K562 (cell line): ENCODE results near the gene PNPO. TPM values are rescaled to one million over a fixed set of nuclear protein-coding genes. Genes with fewer than 3 reads are reported as not detected.
A peak's percentile ranks its signal among the peaks of the same experiment; 100 is the strongest.

Experiments used
- CBFA2T2 ChIP-seq: fragments of 450-650 bp; conservative IDR thresholded peaks from 2 replicates; pipeline ENCODE4 v1.6.1; 2017; ENCODE audit warnings: mild to moderate bottlenecking
- MAFG ChIP-seq: fragments of 450-650 bp; conservative IDR thresholded peaks from 2 replicates; pipeline ENCODE4 v1.6.1; 2016; ENCODE audit warnings: missing genetic modification characterization, missing compliant biosample characterization
- NCOA6 ChIP-seq: fragments of 450-650 bp; IDR thresholded peaks from 2 replicates; pipeline ENCODE4 v1.6.1; 2017; ENCODE audit warnings: mild to moderate bottlenecking
- NR2C2 ChIP-seq, 2 experiments: fragments of 200-800 bp in 1 of 2; sonication (Bioruptor generic) in 1 of 2; sonication (generic) in 1 of 2; formaldehyde crosslinking in 1 of 2; IDR thresholded peaks; 2 replicates each; pipeline versions ENCODE4 v1.6.1 to v1.8.0; 2016 to 2022; ENCODE audit warnings: mild to moderate bottlenecking in 1 of 2, missing compliant biosample characterization in 1 of 2, missing genetic modification characterization in 1 of 2, missing genetic modification reagents in 1 of 2
- RBM25 ChIP-seq: fragments of 200-400 bp; formaldehyde crosslinking; IDR thresholded peaks from 2 replicates; pipeline ENCODE4 v1.6.1; 2018; ENCODE audit warnings: low read length, low read depth, moderate library complexity; ENCODE audit not compliant: severe bottlenecking
- TSHZ1 ChIP-seq: fragments of 250-450 bp; sonication (Bioruptor Pico); IDR thresholded peaks from 2 replicates; pipeline ENCODE4 v1.4.0; 2020; ENCODE audit warnings: mild to moderate bottlenecking, moderate library complexity
- ZNF24 ChIP-seq: fragments of 450-650 bp; IDR thresholded peaks from 2 replicates; pipeline ENCODE4 v1.6.1; 2016
- ZNF253 ChIP-seq: fragments of 250-450 bp; sonication (Bioruptor Pico); conservative IDR thresholded peaks from 2 replicates; pipeline ENCODE4 v1.6.1; 2021; ENCODE audit warnings: mild to moderate bottlenecking
- ZNF398 ChIP-seq: fragments of 250-450 bp; sonication (Bioruptor Pico); IDR thresholded peaks from 2 replicates; pipeline ENCODE4 v1.8.0; 2021; ENCODE audit warnings: moderate library complexity, mild to moderate bottlenecking, inconsistent platforms
- polyA plus RNA-seq, 8 experiments: library from polyadenylated mRNA; depleted of rRNA in 4 of 8; stranded (reverse) in 5 of 8; unstranded in 3 of 8; fragments of >200 nt; fragmentation: Nextera tagmentation in 2 of 8; fragmentation: Illumina TruSeq in 1 of 8; extraction: Ambion mirVana in 2 of 8; extraction: Trizol in 1 of 8; gene quantifications; 2 replicates each; pipeline versions ENCODE4 v1.2.1 to v1.2.3, GENCODE V29; 2011 to 2014; ENCODE audit warnings: inconsistent platforms in 1 of 8, missing spikeins in 1 of 8
- total RNA-seq, 7 experiments: library from RNA; depleted of rRNA in 6 of 7; stranded (reverse); fragments of >200 nt in 6 of 7; fragmentation: Illumina TruSeq in 2 of 7; extraction: Trizol in 2 of 7; gene quantifications; 2 replicates each; pipeline versions ENCODE4 v1.2.1 to v1.2.3, GENCODE V29; 2011 to 2021; ENCODE audit warnings: low replicate concordance in 1 of 7
- TF ChIP-seq, protein P1 (sequence below): fragments of 250-450 bp; sonication (Bioruptor Pico); IDR thresholded peaks from 2 replicates; pipeline ENCODE4 v1.4.0; 2020
- TF ChIP-seq, protein P2 (sequence below), 2 experiments: fragments of 450-650 bp in 1 of 2; IDR thresholded peaks; 2 replicates each; pipeline ENCODE4 v1.6.1; 2011 to 2017; ENCODE audit warnings: low read depth in 2 of 2, antibody characterized with exemption in 1 of 2, borderline replicate concordance in 1 of 2, low read length in 1 of 2, mild to moderate bottlenecking in 1 of 2, mixed read lengths in 1 of 2; ENCODE audit not compliant: control insufficient read depth in 1 of 2

PNPO gene
- total and polyA plus RNA-seq, 9 of the 15 experiments (the other 6 are each of a cell fraction or from before 2014, with no cell fraction given): 16.6 to 39.0 (median 27.4) TPM

- TF ChIP-seq, protein P1, sequence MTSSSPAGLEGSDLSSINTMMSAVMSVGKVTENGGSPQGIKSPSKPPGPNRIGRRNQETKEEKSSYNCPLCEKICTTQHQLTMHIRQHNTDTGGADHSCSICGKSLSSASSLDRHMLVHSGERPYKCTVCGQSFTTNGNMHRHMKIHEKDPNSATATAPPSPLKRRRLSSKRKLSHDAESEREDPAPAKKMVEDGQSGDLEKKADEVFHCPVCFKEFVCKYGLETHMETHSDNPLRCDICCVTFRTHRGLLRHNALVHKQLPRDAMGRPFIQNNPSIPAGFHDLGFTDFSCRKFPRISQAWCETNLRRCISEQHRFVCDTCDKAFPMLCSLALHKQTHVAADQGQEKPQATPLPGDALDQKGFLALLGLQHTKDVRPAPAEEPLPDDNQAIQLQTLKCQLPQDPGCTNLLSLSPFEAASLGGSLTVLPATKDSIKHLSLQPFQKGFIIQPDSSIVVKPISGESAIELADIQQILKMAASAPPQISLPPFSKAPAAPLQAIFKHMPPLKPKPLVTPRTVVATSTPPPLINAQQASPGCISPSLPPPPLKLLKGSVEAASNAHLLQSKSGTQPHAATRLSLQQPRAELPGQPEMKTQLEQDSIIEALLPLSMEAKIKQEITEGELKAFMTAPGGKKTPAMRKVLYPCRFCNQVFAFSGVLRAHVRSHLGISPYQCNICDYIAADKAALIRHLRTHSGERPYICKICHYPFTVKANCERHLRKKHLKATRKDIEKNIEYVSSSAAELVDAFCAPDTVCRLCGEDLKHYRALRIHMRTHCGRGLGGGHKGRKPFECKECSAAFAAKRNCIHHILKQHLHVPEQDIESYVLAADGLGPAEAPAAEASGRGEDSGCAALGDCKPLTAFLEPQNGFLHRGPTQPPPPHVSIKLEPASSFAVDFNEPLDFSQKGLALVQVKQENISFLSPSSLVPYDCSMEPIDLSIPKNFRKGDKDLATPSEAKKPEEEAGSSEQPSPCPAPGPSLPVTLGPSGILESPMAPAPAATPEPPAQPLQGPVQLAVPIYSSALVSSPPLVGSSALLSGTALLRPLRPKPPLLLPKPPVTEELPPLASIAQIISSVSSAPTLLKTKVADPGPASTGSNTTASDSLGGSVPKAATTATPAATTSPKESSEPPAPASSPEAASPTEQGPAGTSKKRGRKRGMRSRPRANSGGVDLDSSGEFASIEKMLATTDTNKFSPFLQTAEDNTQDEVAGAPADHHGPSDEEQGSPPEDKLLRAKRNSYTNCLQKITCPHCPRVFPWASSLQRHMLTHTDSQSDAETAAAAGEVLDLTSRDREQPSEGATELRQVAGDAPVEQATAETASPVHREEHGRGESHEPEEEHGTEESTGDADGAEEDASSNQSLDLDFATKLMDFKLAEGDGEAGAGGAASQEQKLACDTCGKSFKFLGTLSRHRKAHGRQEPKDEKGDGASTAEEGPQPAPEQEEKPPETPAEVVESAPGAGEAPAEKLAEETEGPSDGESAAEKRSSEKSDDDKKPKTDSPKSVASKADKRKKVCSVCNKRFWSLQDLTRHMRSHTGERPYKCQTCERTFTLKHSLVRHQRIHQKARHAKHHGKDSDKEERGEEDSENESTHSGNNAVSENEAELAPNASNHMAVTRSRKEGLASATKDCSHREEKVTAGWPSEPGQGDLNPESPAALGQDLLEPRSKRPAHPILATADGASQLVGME (CRISPR knock-in tag): no peak
- TF ChIP-seq TSHZ1: no peak
- TF ChIP-seq RBM25: peak; percentile 39
- no peak; the same call in 1 of the 2 replicates for TF ChIP-seq MAFG (tag)
- TF ChIP-seq, protein P2, sequence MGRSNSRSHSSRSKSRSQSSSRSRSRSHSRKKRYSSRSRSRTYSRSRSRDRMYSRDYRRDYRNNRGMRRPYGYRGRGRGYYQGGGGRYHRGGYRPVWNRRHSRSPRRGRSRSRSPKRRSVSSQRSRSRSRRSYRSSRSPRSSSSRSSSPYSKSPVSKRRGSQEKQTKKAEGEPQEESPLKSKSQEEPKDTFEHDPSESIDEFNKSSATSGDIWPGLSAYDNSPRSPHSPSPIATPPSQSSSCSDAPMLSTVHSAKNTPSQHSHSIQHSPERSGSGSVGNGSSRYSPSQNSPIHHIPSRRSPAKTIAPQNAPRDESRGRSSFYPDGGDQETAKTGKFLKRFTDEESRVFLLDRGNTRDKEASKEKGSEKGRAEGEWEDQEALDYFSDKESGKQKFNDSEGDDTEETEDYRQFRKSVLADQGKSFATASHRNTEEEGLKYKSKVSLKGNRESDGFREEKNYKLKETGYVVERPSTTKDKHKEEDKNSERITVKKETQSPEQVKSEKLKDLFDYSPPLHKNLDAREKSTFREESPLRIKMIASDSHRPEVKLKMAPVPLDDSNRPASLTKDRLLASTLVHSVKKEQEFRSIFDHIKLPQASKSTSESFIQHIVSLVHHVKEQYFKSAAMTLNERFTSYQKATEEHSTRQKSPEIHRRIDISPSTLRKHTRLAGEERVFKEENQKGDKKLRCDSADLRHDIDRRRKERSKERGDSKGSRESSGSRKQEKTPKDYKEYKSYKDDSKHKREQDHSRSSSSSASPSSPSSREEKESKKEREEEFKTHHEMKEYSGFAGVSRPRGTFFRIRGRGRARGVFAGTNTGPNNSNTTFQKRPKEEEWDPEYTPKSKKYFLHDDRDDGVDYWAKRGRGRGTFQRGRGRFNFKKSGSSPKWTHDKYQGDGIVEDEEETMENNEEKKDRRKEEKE (IDR thresholded peaks at IDR 0.05; ENCODE audit: borderline replicate concordance in 1 of 2, control insufficient read depth in 1 of 2, low read depth in 2 of 2, low read length in 1 of 2): no peak
- TF ChIP-seq NCOA6: no peak
- TF ChIP-seq ZNF24: no peak
- TF ChIP-seq CBFA2T2: no peak
- no peak for TF ChIP-seq ZNF398 (CRISPR knock-in tag)
- no peak for TF ChIP-seq ZNF253
- no peak for TF ChIP-seq NR2C2 (CRISPR knock-in tag; IDR thresholded peaks at IDR 0.05)
- TF ChIP-seq NR2C2 (tag; IDR thresholded peaks at IDR 0.05): no peak
Measured at GRCh38 chr17:47946929-47947397, 5.6 kb downstream of the PNPO start (continued).
